Activated T-cell treated with anti-CD3 and anti-CD28 coated beads for 48 hours (primary cell): ENCODE results near the gene MANBA.

Experiments
- DNase-seq: peaks from one replicate; pipeline ENCODE4 v3.0.0-alpha.2; 2020; ENCODE audit warnings: low read depth

Gene MANBA

DNA sequence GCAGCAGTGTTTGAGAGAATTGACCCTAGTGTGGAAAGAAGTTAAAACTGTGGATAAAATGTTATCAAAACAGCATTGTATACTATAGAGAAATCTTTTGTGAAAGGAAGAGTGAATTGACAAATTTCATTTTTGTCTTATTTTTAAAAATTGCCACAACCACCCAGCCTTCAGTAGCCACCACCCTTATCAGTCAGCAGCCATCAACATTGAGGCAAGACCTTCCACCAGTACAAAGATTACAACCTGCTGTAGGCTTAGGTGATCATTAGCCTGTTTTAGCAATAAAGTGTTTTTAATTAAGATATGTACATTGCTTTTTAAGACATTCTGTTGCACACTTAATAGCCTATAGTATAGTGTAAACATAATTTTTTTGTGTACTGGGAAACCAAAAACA is 168.5 kb downstream of the MANBA start:
- no peak for DNase-seq

DNA sequence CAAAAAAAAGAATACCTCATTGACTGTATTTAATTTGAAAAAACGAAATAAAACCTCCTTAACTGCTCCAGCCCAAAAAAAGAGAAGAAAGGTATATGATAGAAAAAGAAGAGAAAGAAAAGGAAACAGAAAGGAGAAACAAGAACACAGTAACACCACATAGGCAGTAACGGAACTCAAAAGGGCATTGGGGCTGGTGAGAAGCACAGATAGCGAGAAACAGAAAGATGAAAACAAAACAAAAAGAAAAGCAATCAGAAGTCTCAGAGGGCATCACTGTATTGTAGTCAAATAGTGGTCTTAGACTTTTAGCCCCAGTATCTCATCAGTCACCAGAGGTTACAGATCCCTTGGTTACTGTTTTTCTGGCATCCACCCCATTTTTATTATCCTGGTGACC is 171.0 kb downstream of the MANBA start:
- DNase-seq, result no peak

DNA sequence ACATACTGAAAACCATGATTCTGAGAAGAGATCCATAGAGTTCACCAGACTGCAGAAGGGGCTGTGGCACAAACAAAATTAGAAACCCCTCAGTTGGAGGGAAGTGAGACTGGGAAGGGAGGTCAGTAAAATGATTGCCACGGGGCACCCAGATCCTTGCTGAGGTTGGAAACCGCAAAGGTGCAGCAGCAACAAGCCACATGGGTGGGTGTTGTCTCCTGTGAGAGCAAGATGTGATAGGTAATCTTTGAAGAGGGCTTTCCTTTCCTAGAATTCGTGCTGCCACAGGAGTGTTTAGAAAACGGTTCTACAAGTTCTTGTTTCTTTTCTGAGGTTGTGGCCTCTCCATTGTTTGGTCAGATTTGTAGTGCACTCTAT is 174.1 kb downstream of the MANBA start:
- no peak for DNase-seq

DNA sequence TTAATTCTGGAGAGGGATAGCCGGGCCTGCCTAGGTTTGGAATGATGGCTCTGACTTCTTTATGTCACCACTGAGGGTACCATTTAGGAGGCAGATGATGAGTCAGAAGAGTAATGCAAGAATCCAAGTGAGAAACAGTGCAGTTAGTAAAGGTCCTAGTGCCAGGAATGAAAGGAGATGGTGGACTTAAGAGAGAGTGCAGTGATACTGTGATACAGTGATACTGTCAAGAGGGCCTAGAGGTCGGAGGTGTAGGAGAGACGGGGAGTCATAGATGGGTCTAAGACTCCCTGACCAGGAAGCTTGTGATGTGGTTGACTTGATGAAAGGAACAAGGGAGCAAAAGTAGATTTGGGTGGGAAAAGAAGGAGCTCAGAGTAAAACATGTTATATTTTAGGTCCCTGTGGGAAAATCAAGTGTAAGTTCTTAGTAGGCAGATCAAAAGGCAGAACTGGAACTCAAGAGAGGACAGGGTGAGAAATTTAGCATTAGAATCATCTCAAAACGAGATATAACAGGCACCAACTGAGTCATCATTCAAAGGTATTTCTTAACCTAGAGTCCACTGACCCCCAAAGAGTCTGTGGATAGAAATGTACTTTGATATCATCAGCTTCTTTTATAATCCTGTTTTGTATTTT is 174.6 kb downstream of the MANBA start:
- DNase-seq, result no peak

DNA sequence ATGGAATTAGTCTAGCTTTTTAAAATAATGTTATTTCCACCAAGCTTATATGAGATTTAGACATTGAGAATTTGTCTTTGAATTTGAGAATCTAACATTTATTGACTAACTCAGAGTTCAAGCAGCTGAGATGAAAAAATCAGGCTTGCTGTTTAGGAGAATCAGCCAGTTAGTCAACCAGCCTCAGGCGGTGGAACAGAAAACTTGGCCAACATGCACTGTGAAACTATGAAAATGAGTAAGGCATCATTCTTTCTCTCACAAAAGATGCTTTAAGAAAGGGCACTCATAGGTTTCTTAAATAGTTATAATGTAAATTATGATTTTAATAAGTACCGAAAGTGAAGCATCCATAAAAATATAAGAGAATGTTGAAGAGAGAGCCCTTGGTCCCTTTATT is 175.4 kb downstream of the MANBA start:
- no peak for DNase-seq

DNA sequence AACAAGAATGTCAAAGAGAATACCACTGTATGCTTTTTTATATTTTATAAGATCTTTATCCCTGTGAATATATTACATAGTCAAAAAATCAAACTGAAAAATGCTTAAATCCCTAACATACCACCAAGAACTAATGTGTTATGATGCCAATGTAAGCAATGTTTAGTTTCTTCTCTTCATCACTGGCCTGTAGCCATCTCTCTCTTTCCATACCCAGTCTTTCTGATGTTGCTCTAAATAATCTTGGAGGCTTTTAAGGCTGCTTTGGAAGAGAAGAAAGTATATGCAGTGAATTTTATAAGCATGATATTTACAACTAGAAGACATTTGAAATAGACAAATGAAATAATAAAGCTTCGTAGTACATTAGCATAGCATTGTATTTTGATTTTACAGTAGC is 176.7 kb downstream of the MANBA start:
- DNase-seq, result no peak
